ENCODE results near the gene SUPT6H.
A peak's percentile ranks its signal among the peaks of the same experiment; 100 is the strongest.
"Not testable (repeated sequence)": the region's sequence is repeated elsewhere in the genome, so short reads cannot be mapped to it uniquely, and the experiment has no call there.

The SUPT6H gene

GRCh38 chr17:28719021-28719433 lies 57.0 kb downstream of the SUPT6H start:
- DNase-seq, result no peak

DNA sequence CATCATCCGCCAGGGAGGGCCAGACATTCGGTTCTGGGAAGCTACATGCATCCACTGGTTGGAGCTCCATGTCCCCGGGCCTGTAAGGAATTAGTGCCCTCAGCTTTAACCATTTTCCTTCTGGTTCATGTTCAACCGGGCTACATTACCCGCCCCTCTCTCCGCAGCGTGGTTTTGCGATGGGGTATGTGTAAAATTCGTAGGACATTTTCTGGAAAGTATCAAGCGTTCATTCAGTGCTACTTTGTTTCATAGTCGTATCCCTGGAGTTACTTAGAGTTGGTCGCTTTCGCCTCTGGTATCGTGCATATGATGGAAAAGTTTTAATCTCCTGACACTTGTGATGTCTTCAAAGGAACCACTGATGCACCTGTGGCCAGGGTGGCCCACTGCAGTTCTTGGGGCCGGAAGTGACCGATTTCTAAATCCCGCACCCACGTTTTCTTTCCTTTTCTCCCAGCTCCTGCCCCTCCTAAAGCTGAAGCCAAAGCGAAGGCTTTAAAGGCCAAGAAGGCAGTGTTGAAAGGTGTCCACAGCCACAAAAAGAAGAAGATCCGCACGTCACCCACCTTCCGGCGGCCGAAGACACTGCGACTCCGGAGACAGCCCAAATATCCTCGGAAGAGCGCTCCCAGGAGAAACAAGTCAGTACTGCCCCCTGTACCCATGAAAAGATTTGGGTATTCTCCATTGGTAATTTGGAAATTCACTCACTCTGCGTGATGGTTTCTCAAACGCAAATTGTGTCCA lies 58.4 kb downstream of the SUPT6H start:
- no peak for DNase-seq

GRCh38 chr17:28720997-28721329 lies 59.0 kb downstream of the SUPT6H start:
- DNase-seq, result not testable (repeated sequence)

GRCh38 chr17:28722417-28723158 lies 60.6 kb downstream of the SUPT6H start:
- no peak for DNase-seq

DNA sequence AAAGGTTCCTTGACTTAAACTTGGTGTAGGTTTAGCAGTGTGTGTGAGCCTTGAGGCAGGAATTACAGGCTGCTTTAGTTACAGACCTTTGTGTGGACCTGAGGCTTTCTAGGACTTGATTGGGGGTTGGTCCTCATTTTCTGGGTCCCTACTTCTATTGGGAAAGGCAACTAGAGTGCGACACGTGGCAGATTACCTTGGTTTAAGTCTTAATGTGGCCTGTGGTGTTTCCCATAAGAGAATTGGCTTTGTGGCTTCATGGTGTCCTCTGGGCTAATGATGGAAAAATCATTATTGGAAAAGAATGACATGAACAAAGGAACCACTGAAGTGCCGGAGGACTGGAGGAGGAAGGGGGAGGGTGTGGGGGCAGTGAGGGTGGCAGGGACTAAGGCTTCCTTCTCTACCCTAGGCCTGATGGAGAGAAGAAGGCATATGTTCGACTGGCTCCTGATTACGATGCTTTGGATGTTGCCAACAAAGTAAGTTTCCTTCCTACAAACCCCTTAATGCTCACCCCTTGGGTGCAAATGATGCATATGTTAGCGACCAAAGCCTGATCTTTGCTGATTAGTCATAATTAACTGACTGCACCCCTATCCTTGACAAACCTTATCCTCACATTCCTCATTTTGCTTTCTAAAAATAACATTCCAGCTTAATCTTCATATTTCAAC lies 61.3 kb downstream of the SUPT6H start:
- DNase-seq, result no peak

GRCh38 chr17:28723836-28724499 lies 62.0 kb downstream of the SUPT6H start:
- DNase-seq, result not testable (repeated sequence)

- DNase-seq, result no peak
These were observed 62.6 kb downstream of the SUPT6H start for GRCh38 chr17:28724500-28725165.

DNA sequence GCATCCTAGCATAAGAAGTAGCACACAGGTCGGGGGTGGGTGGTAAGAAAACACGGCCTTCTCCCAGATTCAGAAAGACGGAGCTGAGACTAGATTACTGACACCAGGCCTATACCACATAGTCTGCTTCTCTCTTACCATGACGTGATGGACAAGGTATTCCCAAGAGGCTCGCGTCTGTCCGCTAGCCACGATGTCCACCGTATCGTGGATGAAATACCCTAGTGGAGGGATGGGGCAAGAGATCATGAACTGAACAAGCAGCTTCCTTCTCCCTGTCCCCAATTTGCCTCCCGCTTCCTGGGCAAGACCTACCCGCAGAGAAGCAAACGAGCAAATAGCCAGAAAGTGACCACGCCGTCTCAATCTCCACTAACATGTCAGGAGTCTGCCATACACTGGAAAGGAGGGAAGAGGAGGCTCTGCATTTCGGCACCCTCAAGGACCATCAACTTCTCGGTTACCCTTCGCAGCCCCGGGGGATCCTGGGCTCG lies 63.2 kb downstream of the SUPT6H start:
- peak; percentile 47 for DNase-seq

- DNase-seq, result peak; percentile 35
These were observed 63.7 kb downstream of the SUPT6H start for GRCh38 chr17:28725660-28726225.

- peak; percentile 79 for DNase-seq
These were observed 64.2 kb downstream of the SUPT6H start, which contains the start of gene TLCD1 for GRCh38 chr17:28726226-28726626. Gene TLCD1 (minus strand): TSS chr17:28726233. CDS start chr17:28726097, 136 bp downstream.

- DNase-seq, result peak; percentile 94
These were observed 64.9 kb downstream of the SUPT6H start for GRCh38 chr17:28726627-28727491.

GRCh38 chr17:28728364-28729200 lies 66.6 kb downstream of the SUPT6H start, which contains the start of gene NEK8:
Gene NEK8 (plus strand): TSS chr17:28728788. CDS start chr17:28728814, 26 bp downstream.
- peak; percentile 95 for DNase-seq

DNA sequence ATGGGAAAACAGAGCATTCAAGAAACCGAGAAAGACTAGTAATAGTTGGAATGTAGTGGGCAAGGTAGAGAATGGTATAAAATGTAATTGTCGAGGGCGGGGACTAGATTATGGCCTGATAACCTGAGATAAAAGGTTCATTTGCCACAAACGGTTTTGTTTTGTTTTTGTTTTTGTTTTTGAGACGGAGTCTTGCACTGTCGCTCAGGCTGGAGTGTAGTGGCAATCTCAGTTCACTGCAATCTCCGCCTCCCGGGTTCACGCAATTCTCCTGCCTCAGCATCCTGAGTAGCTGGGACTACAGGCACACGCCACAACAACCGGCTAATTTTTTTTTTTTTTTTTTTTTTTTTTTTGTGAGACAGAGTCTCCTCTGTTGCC lies 67.9 kb downstream of the SUPT6H start:
- no peak for DNase-seq

- no peak for DNase-seq
These were observed 71.3 kb downstream of the SUPT6H start for GRCh38 chr17:28733346-28733745.

- DNase-seq, result no peak
These were observed 72.8 kb downstream of the SUPT6H start for GRCh38 chr17:28734712-28735241.

- DNase-seq, result no peak
These were observed 73.3 kb downstream of the SUPT6H start for GRCh38 chr17:28735242-28735722.

DNA sequence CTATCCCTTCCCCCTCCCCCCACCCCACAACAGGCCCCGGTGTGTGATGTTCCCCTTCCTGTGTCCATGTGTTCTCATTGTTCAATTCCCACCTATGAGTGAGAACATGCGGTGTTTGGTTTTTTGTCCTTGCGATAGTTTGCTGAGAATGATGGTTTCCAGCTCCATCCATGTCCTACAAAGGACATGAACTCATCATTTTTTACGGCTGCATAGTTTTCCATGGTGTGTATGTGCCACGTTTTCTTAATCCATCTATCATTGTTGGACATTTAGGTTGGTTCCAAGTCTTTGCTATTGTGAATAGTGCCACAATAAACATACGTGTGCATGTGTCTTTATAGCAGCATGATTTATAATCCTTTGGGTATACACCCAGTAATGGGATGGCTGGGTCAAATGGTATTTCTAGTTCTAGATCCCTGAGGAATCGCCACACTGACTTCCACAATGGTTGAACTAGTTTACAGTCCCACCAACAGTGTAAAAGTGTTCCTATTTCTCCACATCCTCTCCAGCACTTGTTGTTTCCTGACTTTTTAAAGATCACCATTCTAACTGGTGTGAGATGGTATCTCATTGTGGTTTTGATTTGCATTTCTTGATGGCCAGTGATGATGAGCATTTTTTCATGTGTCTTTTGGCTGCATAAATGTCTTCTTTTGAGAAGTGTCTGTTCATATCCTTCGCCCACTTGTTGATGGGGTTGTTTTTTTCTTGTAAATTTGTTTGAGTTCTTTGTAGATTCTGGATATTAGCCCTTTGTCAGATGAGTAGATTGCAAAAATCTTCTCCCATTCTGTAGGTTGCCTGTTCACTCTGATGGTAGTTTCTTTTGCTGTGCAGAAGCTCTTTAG lies 74.1 kb downstream of the SUPT6H start:
- DNase-seq, result not testable (repeated sequence)

DNA sequence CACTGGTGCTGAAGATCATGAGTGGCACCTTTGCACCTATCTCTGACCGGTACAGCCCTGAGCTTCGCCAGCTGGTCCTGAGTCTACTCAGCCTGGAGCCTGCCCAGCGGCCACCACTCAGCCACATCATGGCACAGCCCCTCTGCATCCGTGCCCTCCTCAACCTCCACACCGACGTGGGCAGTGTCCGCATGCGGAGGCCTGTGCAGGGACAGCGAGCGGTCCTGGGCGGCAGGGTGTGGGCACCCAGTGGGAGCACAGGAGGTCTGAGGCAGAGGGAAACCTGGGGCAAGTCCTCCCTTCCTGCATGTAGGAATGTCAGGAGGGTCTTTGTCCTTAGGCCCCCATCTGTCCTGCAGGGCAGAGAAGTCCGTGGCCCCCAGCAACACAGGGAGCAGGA lies 75.3 kb downstream of the SUPT6H start:
- DNase-seq, result no peak

All from fibroblast of skin of scalp (primary cell).